ENCODE measurements around the gene GADD45G.

Gene GADD45G

DNA sequence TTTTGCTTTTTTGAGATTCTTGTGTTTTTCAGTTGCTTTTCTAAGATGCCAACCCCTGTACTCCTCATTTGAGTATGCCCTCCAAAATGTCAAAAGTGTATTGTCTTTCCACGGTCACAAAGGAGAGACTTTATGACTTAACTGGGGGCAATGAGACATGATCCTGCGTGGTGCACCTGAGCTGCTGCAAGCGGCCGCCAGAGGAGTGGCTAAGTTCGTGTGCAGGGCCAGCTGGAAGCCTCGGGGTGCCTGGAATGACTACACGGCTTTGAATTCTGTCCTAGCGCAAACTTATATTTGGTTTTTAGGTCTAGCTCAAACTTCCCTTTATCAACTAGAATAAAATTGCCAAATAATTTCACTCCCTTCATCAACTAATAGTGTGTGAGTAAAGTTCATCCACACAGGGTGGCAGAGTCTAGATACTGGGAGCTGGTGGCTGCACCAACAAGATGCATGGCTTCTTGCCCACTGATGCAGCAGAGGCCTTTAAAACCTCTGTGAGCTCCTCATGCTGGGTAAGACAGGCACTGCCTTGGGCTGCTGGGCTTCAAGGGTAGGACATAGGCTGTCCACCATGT, 4.7 kb downstream of the GADD45G start:
- TF ChIP-seq, protein P1, sequence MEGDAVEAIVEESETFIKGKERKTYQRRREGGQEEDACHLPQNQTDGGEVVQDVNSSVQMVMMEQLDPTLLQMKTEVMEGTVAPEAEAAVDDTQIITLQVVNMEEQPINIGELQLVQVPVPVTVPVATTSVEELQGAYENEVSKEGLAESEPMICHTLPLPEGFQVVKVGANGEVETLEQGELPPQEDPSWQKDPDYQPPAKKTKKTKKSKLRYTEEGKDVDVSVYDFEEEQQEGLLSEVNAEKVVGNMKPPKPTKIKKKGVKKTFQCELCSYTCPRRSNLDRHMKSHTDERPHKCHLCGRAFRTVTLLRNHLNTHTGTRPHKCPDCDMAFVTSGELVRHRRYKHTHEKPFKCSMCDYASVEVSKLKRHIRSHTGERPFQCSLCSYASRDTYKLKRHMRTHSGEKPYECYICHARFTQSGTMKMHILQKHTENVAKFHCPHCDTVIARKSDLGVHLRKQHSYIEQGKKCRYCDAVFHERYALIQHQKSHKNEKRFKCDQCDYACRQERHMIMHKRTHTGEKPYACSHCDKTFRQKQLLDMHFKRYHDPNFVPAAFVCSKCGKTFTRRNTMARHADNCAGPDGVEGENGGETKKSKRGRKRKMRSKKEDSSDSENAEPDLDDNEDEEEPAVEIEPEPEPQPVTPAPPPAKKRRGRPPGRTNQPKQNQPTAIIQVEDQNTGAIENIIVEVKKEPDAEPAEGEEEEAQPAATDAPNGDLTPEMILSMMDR (IDR thresholded peaks at IDR 0.05; ENCODE audit: low read depth, low read length), result no peak
- in situ Hi-C loops (cut with HindIII; ENCODE audit: low sequenced_read_pairs), result no loop called here
- no peak overlapping the region for H3K4me3 ChIP-seq (ENCODE audit: low read depth, low read length)
- DNase-seq (ENCODE audit: low read depth, low spot score), result no peak

GRCh38 chr9:89610391-89610925, 5.6 kb downstream of the GADD45G start:
- TF ChIP-seq, protein P1 (IDR thresholded peaks at IDR 0.05; ENCODE audit: low read depth, low read length), result no peak
- DNase-seq (ENCODE audit: low read depth, low spot score), result no peak
- H3K4me3 ChIP-seq (ENCODE audit: low read depth, low read length), result no peak overlapping the region
- in situ Hi-C loops (cut with HindIII; ENCODE audit: low sequenced_read_pairs), result no loop called here

GRCh38 chr9:89611425-89611824, 6.6 kb downstream of the GADD45G start:
- in situ Hi-C loops (cut with HindIII; ENCODE audit: low sequenced_read_pairs), result no loop called here
- DNase-seq (ENCODE audit: low read depth, low spot score), result no peak
- no peak overlapping the region for H3K4me3 ChIP-seq (ENCODE audit: low read depth, low read length)
- TF ChIP-seq, protein P1 (IDR thresholded peaks at IDR 0.05; ENCODE audit: low read depth, low read length), result no peak

DNA sequence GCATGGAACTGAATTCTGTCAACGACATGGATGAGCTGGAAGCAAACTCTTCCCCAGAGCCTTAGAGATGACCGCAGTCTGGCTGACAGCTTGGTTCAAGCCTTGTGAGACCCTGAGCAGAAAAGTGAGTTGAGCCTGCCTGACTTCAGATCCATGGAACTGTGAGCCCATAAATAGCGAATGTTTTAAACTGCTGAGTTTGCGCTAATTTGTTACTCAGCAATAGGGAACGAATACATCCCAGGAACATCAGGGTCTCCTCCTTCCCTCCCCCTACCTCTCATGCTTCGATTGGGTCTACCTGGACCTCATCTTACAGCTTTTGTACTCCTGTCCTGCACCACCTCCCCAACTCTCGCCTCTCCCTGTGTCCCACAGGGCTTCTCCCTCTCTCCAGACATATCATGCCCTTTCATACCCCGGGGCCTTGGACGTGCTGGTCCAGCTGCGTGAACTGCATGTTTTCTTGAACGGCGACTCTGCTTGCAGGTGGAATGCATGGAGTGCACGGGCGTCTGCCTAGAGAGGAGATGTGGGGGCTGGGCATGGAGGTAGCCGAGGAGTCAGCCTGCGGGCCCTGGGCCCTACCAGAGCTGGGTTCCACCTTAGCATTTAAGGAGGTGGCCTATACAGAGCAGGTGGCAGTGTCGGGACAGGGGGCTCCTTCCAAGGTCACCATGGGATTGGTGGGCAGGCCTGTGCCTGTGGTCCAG, 7.9 kb downstream of the GADD45G start:
- TF ChIP-seq, protein P1 (IDR thresholded peaks at IDR 0.05; ENCODE audit: low read depth, low read length), result no peak
- no peak for DNase-seq (ENCODE audit: low read depth, low spot score)
- in situ Hi-C loops (cut with HindIII; ENCODE audit: low sequenced_read_pairs), result no loop called here

GRCh38 chr9:89613912-89614892, 9.4 kb downstream of the GADD45G start:
- DNase-seq (ENCODE audit: low read depth, low spot score), result no peak
- in situ Hi-C loops (cut with HindIII; ENCODE audit: low sequenced_read_pairs), result no loop called here
- TF ChIP-seq, protein P1 (IDR thresholded peaks at IDR 0.05; ENCODE audit: low read depth, low read length), result no peak
- H3K4me3 ChIP-seq (ENCODE audit: low read depth, low read length), result no peak overlapping the region

More for the DNA sequence above, 7.9 kb downstream of the GADD45G start:
- H3K4me3 ChIP-seq (ENCODE audit: low read depth, low read length), result no peak overlapping the region

DNA sequence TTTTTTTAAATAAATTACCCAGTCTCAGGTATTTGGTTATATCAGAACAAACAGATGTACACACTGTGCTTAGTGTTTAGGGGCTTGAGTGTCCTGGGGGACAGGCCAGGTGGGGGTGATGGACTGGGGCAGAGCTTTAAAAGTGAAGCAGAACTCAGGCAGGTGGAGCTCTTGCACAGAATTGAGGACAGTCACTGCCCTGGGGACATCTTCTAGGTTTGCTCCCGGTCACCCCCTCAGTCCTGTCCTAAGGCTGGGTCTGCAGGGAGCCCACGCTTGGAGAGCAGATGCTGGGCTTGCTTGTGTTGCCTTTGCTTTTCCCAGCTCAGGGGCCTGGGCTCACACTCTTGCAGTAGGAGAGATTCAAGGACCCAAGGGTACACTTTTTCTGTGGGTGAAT, 10.8 kb downstream of the GADD45G start:
- DNase-seq (ENCODE audit: low read depth, low spot score), result no peak
- TF ChIP-seq, protein P1 (IDR thresholded peaks at IDR 0.05; ENCODE audit: low read depth, low read length), result no peak
- H3K4me3 ChIP-seq (ENCODE audit: low read depth, low read length), result no peak overlapping the region
- in situ Hi-C loops (cut with HindIII; ENCODE audit: low sequenced_read_pairs), result no loop called here
